Subcutaneous adipose tissue (tissue), 4 donors: ENCODE results near the gene MRGPRX2. TPM values are rescaled to one million over a fixed set of nuclear protein-coding genes. Genes with fewer than 3 reads are reported as not detected.

Experiments used
- total RNA-seq, 4 donors: library from RNA; depleted of rRNA; stranded (reverse); fragments of >200 nt; gene quantifications; one replicate each; pipeline ENCODE4 v1.1.0, GENCODE V29; 2016

The MRGPRX2 gene
- total RNA-seq, 4 donors from 2014 or later, result 0.17 to 0.66 TPM; not detected in 2

Other genes starting within 250 kb of the MRGPRX2 start
- gene MRGPRX1, start 121.3 kb downstream of the MRGPRX2 start, total RNA-seq, result not detected
- gene ZDHHC13, start 56.5 kb upstream of the MRGPRX2 start, total RNA-seq, result 10 to 100 TPM in 2 of 4 donors, 1 to 10 TPM in 2; 3.2 to 10.2 (median 9.5) TPM
- not detected for gene CSRP3, start 141.3 kb upstream of the MRGPRX2 start, total RNA-seq
- gene E2F8, start 180.2 kb upstream of the MRGPRX2 start, total RNA-seq, result under 1 TPM in 1 of 4 donors, not detected in 3; 0.34 TPM